Erythroblast (primary cell): Measurements from ENCODE around the gene FERMT3.

Experiments
- GATA1 ChIP-seq: IDR thresholded peaks from 2 replicates; pipeline ENCODE4 v1.6.1; 2011; ENCODE audit warnings: low read depth, mild to moderate bottlenecking, control low read depth, low read length, moderate library complexity
- POLR2A ChIP-seq: IDR thresholded peaks from 2 replicates; pipeline ENCODE4 v1.6.1; 2011; ENCODE audit warnings: mild to moderate bottlenecking, low read length

DNA sequence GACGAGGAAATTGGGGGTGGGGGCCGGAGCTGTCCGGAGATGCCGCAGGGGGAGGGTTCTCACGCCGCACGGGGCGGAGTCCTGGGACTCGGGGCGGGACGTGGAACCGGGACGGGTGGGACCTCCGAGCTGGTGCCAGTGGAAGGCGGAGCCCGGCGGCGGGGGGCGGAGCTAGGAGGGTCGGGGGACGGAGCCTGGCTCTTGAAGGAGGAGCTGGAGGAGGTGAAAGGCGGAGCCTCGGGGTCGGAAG, 34.6 kb downstream of the FERMT3 start:
- TF ChIP-seq POLR2A, result no peak
- no peak for TF ChIP-seq GATA1
